GM10248 (cell line): ENCODE measurements around the gene KCNMB2.
"Not testable (repeated sequence)": the region's sequence is repeated elsewhere in the genome, so short reads cannot be mapped to it uniquely, and the experiment has no call there.

Source experiments
- CTCF ChIA-PET: fragments of 300-600 bp; sonication (Branson Sonifier 250); formaldehyde crosslinking; extraction: SDS; loops from one replicate; lab custom pipeline; 2021; ENCODE audit warnings: antibody characterized with exemption; lab: Yijun Ruan, JAX
- POLR2A ChIA-PET: fragments of 350-650 bp; sonication (Branson Sonifier 250); formaldehyde crosslinking; extraction: SDS; loops from one replicate; lab custom pipeline; 2020; ENCODE audit warnings: antibody characterized with exemption; lab: Yijun Ruan, JAX
- DNase-seq: peaks from one replicate; pipeline ENCODE4 v3.0.0; 2012; ENCODE audit errors: extremely low spot score
- CTCF ChIP-seq: IDR thresholded peaks from 2 replicates; pipeline ENCODE4 v1.5.1; 2012; ENCODE audit warnings: mild to moderate bottlenecking, low read depth; ENCODE audit errors: extremely low read depth, missing control alignments, control extremely low read depth

KCNMB2 gene

GRCh38 chr3:178735032-178735674 is 198.9 kb downstream of the KCNMB2 start:
- POLR2A ChIA-PET: no interaction called here
- no peak for TF ChIP-seq CTCF
- DNase-seq: no peak
- CTCF ChIA-PET: interaction anchor here (0.9 to 1.6 kb wide), 2 partner anchors 16 to 37 kb away, joined by 3 read pairs; no protein-coding TSS in a partner anchor

- TF ChIP-seq CTCF: no peak
- ChIA-PET POLR2A (no interaction called here), CTCF (no interaction called here)
- DNase-seq: no peak
Observed at GRCh38 chr3:178736300-178736699, 200.1 kb downstream of the KCNMB2 start.

GRCh38 chr3:178739720-178740119 is 203.5 kb downstream of the KCNMB2 start:
- no peak for DNase-seq
- ChIA-PET CTCF (no interaction called here), POLR2A (no interaction called here)
- no peak for TF ChIP-seq CTCF

- no peak for TF ChIP-seq CTCF
- ChIA-PET CTCF (no interaction called here), POLR2A (no interaction called here)
- no peak for DNase-seq
Observed at GRCh38 chr3:178741020-178741419, 204.8 kb downstream of the KCNMB2 start.

- TF ChIP-seq CTCF: no peak
- DNase-seq: no peak
- ChIA-PET POLR2A (no interaction called here), CTCF (no interaction called here)
Observed at GRCh38 chr3:178743297-178743696, 207.1 kb downstream of the KCNMB2 start.

- POLR2A ChIA-PET, DNase-seq, CTCF ChIA-PET: not testable (repeated sequence)
Observed at GRCh38 chr3:178745861-178746655, 209.8 kb downstream of the KCNMB2 start.

GRCh38 chr3:178748874-178749273 is 212.6 kb downstream of the KCNMB2 start:
- ChIA-PET POLR2A (no interaction called here), CTCF (interaction anchor here (1.6 to 2.1 kb wide), 2 partner anchors 13 to 50 kb away, joined by 3 to 6 read pairs; no protein-coding TSS in a partner anchor)
- no peak for DNase-seq
- no peak for TF ChIP-seq CTCF
